ENCODE data around the gene ALG8. TPM values are rescaled to one million over a fixed set of nuclear protein-coding genes. Genes with fewer than 3 reads are reported as not detected.

ALG8 gene
- total RNA-seq, 1 experiment from 2014 or later = 55.2 TPM

Small RNA genes within 50 kb of the gene (small RNA-seq; reads per million reads assigned to genes)
- 0 reads per million in 2 experiments for gene RNU6-126P

Other genes with a start within 250 kb of the ALG8 start
- gene INTS4, start 145.0 kb downstream of the ALG8 start, total RNA-seq (2014; rRNA removed; shearing (Covaris generic)) = 17.6 and 27.2 TPM in 2 replicates
- 0.66 and 0.82 TPM in 2 replicates for gene KCTD14, start 116.3 kb downstream of the ALG8 start, total RNA-seq (2014; rRNA removed; shearing (Covaris generic))
- not detected in 2 replicates for gene THRSP, start 75.8 kb downstream of the ALG8 start, total RNA-seq (2014; rRNA removed; shearing (Covaris generic))
- 89.6 and 107 TPM in 2 replicates for gene NDUFC2, start 59.8 kb downstream of the ALG8 start, total RNA-seq (2014; rRNA removed; shearing (Covaris generic))
- gene KCTD21, start 49.0 kb upstream of the ALG8 start, total RNA-seq (2014; rRNA removed; shearing (Covaris generic)) = 2.3 and 4.1 TPM in 2 replicates
- gene USP35, start 49.3 kb upstream of the ALG8 start, total RNA-seq (2014; rRNA removed; shearing (Covaris generic)) = 3.3 and 3.8 TPM in 2 replicates